PC-9 (cell line): ENCODE results near the gene RASL10B. TPM values are rescaled to one million over a fixed set of nuclear protein-coding genes. Genes with fewer than 3 reads are reported as not detected.

Experiments
- BruUV-seq: library from RNA; stranded (reverse); fragments of 400-500 nt; replicated peaks from 2 replicates; lab custom pipeline; 2021; lab: Mats Ljungman, UMichigan
- CTCF ChIA-PET: fragments of 300-600 bp; sonication (Branson Sonifier 250); formaldehyde crosslinking; loops from one replicate; lab custom pipeline; 2022; ENCODE audit warnings: antibody characterized with exemption; lab: Charles Lee
- POLR2A ChIA-PET: fragments of 300-600 bp; sonication (Branson Sonifier 250); formaldehyde crosslinking; loops from one replicate; lab custom pipeline; 2022; ENCODE audit warnings: antibody characterized with exemption; ENCODE audit not compliant: unreplicated experiment; lab: Charles Lee
- DNase-seq, 2 experiments: peaks; one replicate each; pipeline versions ENCODE4 v3.0.0 to v3.0.0-alpha.2; 2015 to 2022; ENCODE audit warnings: mixed read lengths in 1 of 2
- H2AFZ ChIP-seq: fragments of 200-600 bp; sonication (generic); 2 replicates; pipeline ENCODE4 v1.8.1; 2017; ENCODE audit warnings: antibody characterized with exemption
- H3F3A ChIP-seq: fragments of 200-600 bp; sonication (generic); 2 replicates; pipeline ENCODE4 v1.8.1; 2017; ENCODE audit warnings: antibody characterized with exemption, mild to moderate bottlenecking, low read depth; ENCODE audit not compliant: insufficient read depth
- H3K27ac ChIP-seq: fragments of 200-600 bp; sonication (generic); 2 replicates; pipeline ENCODE4 v1.6.1; 2016; ENCODE audit warnings: mixed run types
- H3K27me3 ChIP-seq: fragments of 200-600 bp; sonication (generic); 2 replicates; pipeline ENCODE4 v1.6.1; 2016; ENCODE audit warnings: low read depth, mixed run types; ENCODE audit not compliant: insufficient read depth
- H3K36me3 ChIP-seq: fragments of 200-600 bp; sonication (generic); 2 replicates; pipeline ENCODE4 v1.6.1; 2016; ENCODE audit warnings: low read depth, mixed run types
- H3K4me1 ChIP-seq: fragments of 200-600 bp; sonication (generic); replicated peaks from 2 replicates; pipeline ENCODE4 v1.6.1; 2016; ENCODE audit warnings: mixed run types; ENCODE audit not compliant: insufficient read depth
- H3K4me2 ChIP-seq: fragments of 200-600 bp; sonication (generic); 2 replicates; pipeline ENCODE4 v1.6.1; 2017; ENCODE audit warnings: mixed run types
- H3K4me3 ChIP-seq: fragments of 200-600 bp; sonication (generic); 2 replicates; pipeline ENCODE4 v1.6.1; 2016; ENCODE audit warnings: mixed run types
- H3K79me2 ChIP-seq: fragments of 200-600 bp; sonication (generic); 2 replicates; pipeline ENCODE4 v1.6.1; 2017; ENCODE audit warnings: low read depth, mixed run types
- H3K9me2 ChIP-seq: fragments of 200-600 bp; sonication (generic); 2 replicates; pipeline ENCODE4 v1.8.1; 2017; ENCODE audit warnings: mild to moderate bottlenecking; ENCODE audit not compliant: insufficient read depth
- H3K9me3 ChIP-seq: fragments of 200-600 bp; sonication (generic); 2 replicates; pipeline ENCODE4 v1.8.1; 2016; ENCODE audit warnings: low read depth; ENCODE audit not compliant: insufficient read depth
- H4K20me1 ChIP-seq: fragments of 200-600 bp; sonication (generic); 2 replicates; pipeline ENCODE4 v1.8.1; 2017; ENCODE audit not compliant: insufficient read depth
- CTCF ChIP-seq: fragments of 200-600 bp; sonication (generic); conservative IDR thresholded peaks from 2 replicates; pipeline ENCODE4 v1.6.1; 2017; ENCODE audit warnings: mixed run types, antibody characterized with exemption, mild to moderate bottlenecking, moderate library complexity
- EZH2 ChIP-seq: fragments of 200-600 bp; sonication (generic); IDR thresholded peaks from 2 replicates; pipeline ENCODE4 v1.8.0; 2017; ENCODE audit warnings: antibody characterized with exemption, low read depth
- intact Hi-C: fragments of 100-400 bp; cut with micrococcal nuclease; formaldehyde crosslinking; loops from one replicate; pipeline ENCODE4 v1.10.0; 2022; ENCODE audit not compliant: unreplicated experiment
- total RNA-seq: library from RNA; stranded (reverse); gene quantifications from 2 replicates; pipeline ENCODE4 v1.2.3, GENCODE V29; 2021

The RASL10B gene
- total RNA-seq, 1 experiment from 2014 or later, result 0.11 TPM

GRCh38 chr17:35725058-35725457 is 6.4 kb upstream of the RASL10B start:
- Histone ChIP-seq H3K4me1 (peaks cover 14% of the 10 kb centered on the region), H4K20me1 (peaks cover 7% of the 10 kb centered on the region), H3K79me2 (no peaks in the 10 kb centered on the region), H3K27ac (no peak overlapping the region), H3K4me3 (no peak overlapping the region), H3K9me2 (no peaks in the 10 kb centered on the region), H3K9me3 (no peaks in the 10 kb centered on the region), H2AFZ (no peak overlapping the region), H3K4me2 (no peak overlapping the region), H3F3A (no peaks in the 10 kb centered on the region), H3K27me3 (no peaks in the 10 kb centered on the region), H3K36me3 (peaks cover 1% of the 10 kb centered on the region; the same call in 1 of the 2 replicates)
- CTCF ChIA-PET, result no interaction called here
- POLR2A ChIA-PET, result no interaction called here
- TF ChIP-seq EZH2 (no peak), CTCF (no peak)
- no peak for DNase-seq
- intact Hi-C loops, result no loop called here
- no TSS peak for BruUV-seq

- TF ChIP-seq CTCF (no peak), EZH2 (no peak)
- peaks cover 7% of the 10 kb centered on the region for H4K20me1 ChIP-seq
- no peak overlapping the region for H3K4me3 ChIP-seq
- no peaks in the 10 kb centered on the region for H3F3A ChIP-seq
- no peaks in the 10 kb centered on the region; the same call in 1 of the 2 replicates for H3K36me3 ChIP-seq
- no peaks in the 10 kb centered on the region for H3K27me3 ChIP-seq
- no peaks in the 10 kb centered on the region for H3K9me3 ChIP-seq
- no TSS peak for BruUV-seq
- H3K9me2 ChIP-seq, result no peaks in the 10 kb centered on the region
- H3K79me2 ChIP-seq, result no peaks in the 10 kb centered on the region
- intact Hi-C loops, result no loop called here
- peaks cover 14% of the 10 kb centered on the region for H3K4me1 ChIP-seq
- POLR2A ChIA-PET, result no interaction called here
- H3K27ac ChIP-seq, result no peak overlapping the region
- no peak for DNase-seq
- no peak overlapping the region for H2AFZ ChIP-seq
- no peak overlapping the region for H3K4me2 ChIP-seq
- CTCF ChIA-PET, result no interaction called here
These were observed 5.7 kb upstream of the RASL10B start for GRCh38 chr17:35725802-35726126.

- Histone ChIP-seq H3K27me3 (no peaks in the 10 kb centered on the region), H3K79me2 (no peaks in the 10 kb centered on the region), H4K20me1 (peaks cover 7% of the 10 kb centered on the region), H2AFZ (no peak overlapping the region), H3K27ac (no peak overlapping the region), H3K9me2 (no peaks in the 10 kb centered on the region), H3K4me3 (no peak overlapping the region), H3F3A (no peaks in the 10 kb centered on the region), H3K4me2 (no peak overlapping the region), H3K4me1 (peaks cover 14% of the 10 kb centered on the region), H3K9me3 (no peaks in the 10 kb centered on the region), H3K36me3 (no peaks in the 10 kb centered on the region; the same call in 1 of the 2 replicates)
- intact Hi-C loops, result no loop called here
- POLR2A ChIA-PET, result no interaction called here
- CTCF ChIA-PET, result interaction anchor here (0.5 kb wide), 1 partner anchor 70 kb away, joined by 3 read pairs; no protein-coding TSS in a partner anchor
- DNase-seq, result peak; percentile 74 to 78
- BruUV-seq, result no TSS peak
- TF ChIP-seq EZH2 (no peak), CTCF (no peak)
These were observed 5.1 kb upstream of the RASL10B start for GRCh38 chr17:35726127-35726952.
